Measurements from ENCODE around the gene WDR1. TPM values are rescaled to one million over a fixed set of nuclear protein-coding genes. Genes with fewer than 3 reads are reported as not detected.

WDR1 gene
- total and polyA plus RNA-seq, 2 donors (not counting 3 experiments of a cell fraction or from before 2014, with no cell fraction given), result 590 to 660 TPM

- Histone ChIP-seq H3K27me3 (ENCODE audit: control insufficient read depth in 2 of 2, insufficient read depth in 2 of 2, low read length in 2 of 2) (no peaks in the 10 kb centered on the region), H3K9me1 (replicated peaks; ENCODE audit: control insufficient read depth, extremely low read depth, insufficient read depth, low read length) (no peaks in the 10 kb centered on the region), H4K20me1 (replicated peaks; ENCODE audit: control insufficient read depth, extremely low read depth, insufficient read depth, low read length) (no peaks in the 10 kb centered on the region), H3K36me3 (ENCODE audit: control insufficient read depth in 2 of 2, extremely low read depth in 1 of 2, insufficient read depth in 2 of 2, low read length in 2 of 2) (no peaks in the 10 kb centered on the region), H3K9me3 (replicated peaks; ENCODE audit: control insufficient read depth, insufficient read depth, low read length) (no peaks in the 10 kb centered on the region), H3K27ac (ENCODE audit: insufficient read depth, low read depth, low read length) (no peak overlapping the region), H3K4me1 (ENCODE audit: control insufficient read depth, extremely low read depth, insufficient read depth, low read length) (no peaks in the 10 kb centered on the region), H3K4me2 (ENCODE audit: insufficient read depth, low read length) (no peak overlapping the region), H2AFZ (ENCODE audit: low read depth, low read length) (no peak overlapping the region), H3K4me3 (replicated peaks in 1 of 3; ENCODE audit: insufficient read depth in 1 of 3, low read depth in 1 of 3, low read length in 3 of 3) (no peak overlapping the region), H3K9ac (replicated peaks; ENCODE audit: extremely low read depth, insufficient read depth, low read length) (no peak overlapping the region), H3K79me2 (ENCODE audit: control insufficient read depth, insufficient read depth, low read length) (no peaks in the 10 kb centered on the region)
- no peak for FAIRE-seq
- ChIA-PET CTCF (interaction anchor here (1.1 to 4.3 kb wide), 5 partner anchors 11 to 386 kb away, joined by 3 to 123 read pairs (median 55); no protein-coding TSS in a partner anchor), POLR2A (no interaction called here)
- no peak for TF ChIP-seq FOS (IDR thresholded peaks at IDR 0.05; ENCODE audit: borderline replicate concordance, insufficient read depth, low read length)
- TF ChIP-seq JUN (IDR thresholded peaks at IDR 0.05; ENCODE audit: borderline replicate concordance, insufficient read depth, insufficient read length, low read depth), result no peak
- TF ChIP-seq GATA2 (IDR thresholded peaks at IDR 0.05; ENCODE audit: insufficient read depth, insufficient read length, low read depth, low read length), result no peak
- no peak for TF ChIP-seq POLR2AphosphoS5 (IDR thresholded peaks at IDR 0.05; ENCODE audit: insufficient read depth, low read depth, low read length)
- intact Hi-C loops (cut with micrococcal nuclease) (no loop called here), dilution Hi-C loops (cut with MboI; ENCODE audit: extremely low pct_ligation_motif_present, low sequenced_read_pairs) (loop anchor here (25.0 kb wide), 1 partner anchor 375 kb away; no protein-coding TSS in a partner anchor)
- DNase-seq (ENCODE audit: low read depth, low spot score), result no peak
- no TSS peak for BruUV-seq (replicated peaks)
These were observed 45.9 kb upstream of the WDR1 start for GRCh38 chr4:10162341-10163000.

- Histone ChIP-seq H3K4me2 (ENCODE audit: insufficient read depth, low read length) (no peak overlapping the region), H3K9me3 (replicated peaks; ENCODE audit: control insufficient read depth, insufficient read depth, low read length) (no peaks in the 10 kb centered on the region), H3K4me3 (replicated peaks in 1 of 3; ENCODE audit: insufficient read depth in 1 of 3, low read depth in 1 of 3, low read length in 3 of 3) (no peak overlapping the region), H2AFZ (ENCODE audit: low read depth, low read length) (no peak overlapping the region), H3K4me1 (ENCODE audit: control insufficient read depth, extremely low read depth, insufficient read depth, low read length) (no peaks in the 10 kb centered on the region), H4K20me1 (replicated peaks; ENCODE audit: control insufficient read depth, extremely low read depth, insufficient read depth, low read length) (no peaks in the 10 kb centered on the region), H3K27me3 (ENCODE audit: control insufficient read depth in 2 of 2, insufficient read depth in 2 of 2, low read length in 2 of 2) (no peaks in the 10 kb centered on the region), H3K36me3 (ENCODE audit: control insufficient read depth in 2 of 2, extremely low read depth in 1 of 2, insufficient read depth in 2 of 2, low read length in 2 of 2) (no peaks in the 10 kb centered on the region), H3K79me2 (ENCODE audit: control insufficient read depth, insufficient read depth, low read length) (no peaks in the 10 kb centered on the region), H3K9ac (replicated peaks; ENCODE audit: extremely low read depth, insufficient read depth, low read length) (no peak overlapping the region), H3K27ac (ENCODE audit: insufficient read depth, low read depth, low read length) (no peak overlapping the region), H3K9me1 (replicated peaks; ENCODE audit: control insufficient read depth, extremely low read depth, insufficient read depth, low read length) (no peaks in the 10 kb centered on the region)
- DNase-seq (ENCODE audit: low read depth, low spot score), result no peak
- dilution Hi-C loops (cut with MboI; ENCODE audit: extremely low pct_ligation_motif_present, low sequenced_read_pairs), result loop anchor here (25.0 kb wide), 1 partner anchor 375 kb away; no protein-coding TSS in a partner anchor
- intact Hi-C loops (cut with micrococcal nuclease), result no loop called here
- ChIA-PET CTCF (interaction anchor here (0.8 to 6.0 kb wide), 10 partner anchors 9 to 389 kb away, joined by 3 to 136 read pairs (median 4); no protein-coding TSS in a partner anchor), POLR2A (no interaction called here)
- TF ChIP-seq JUN (IDR thresholded peaks at IDR 0.05; ENCODE audit: borderline replicate concordance, insufficient read depth, insufficient read length, low read depth), result no peak
- TF ChIP-seq POLR2AphosphoS5 (IDR thresholded peaks at IDR 0.05; ENCODE audit: insufficient read depth, low read depth, low read length), result no peak
- no peak for TF ChIP-seq CTCF (IDR thresholded peaks at IDR 0.05; ENCODE audit: extremely low read depth in 1 of 2, insufficient read depth in 1 of 2, low read depth in 1 of 2, low read length in 2 of 2)
- TF ChIP-seq EZH2 (IDR thresholded peaks at IDR 0.05; ENCODE audit: borderline replicate concordance, low read depth, low read length, severe bottlenecking), result no peak
- no peak for TF ChIP-seq FOS (IDR thresholded peaks at IDR 0.05; ENCODE audit: borderline replicate concordance, insufficient read depth, low read length)
- no peak for TF ChIP-seq GATA2 (IDR thresholded peaks at IDR 0.05; ENCODE audit: insufficient read depth, insufficient read length, low read depth, low read length)
- TF ChIP-seq MYC (IDR thresholded peaks at IDR 0.05; ENCODE audit: low read depth, low read length), result no peak
- no TSS peak for BruUV-seq (replicated peaks)
- FAIRE-seq, result no peak
These were observed 45.2 kb upstream of the WDR1 start for GRCh38 chr4:10161840-10162239.
